Measurements from ENCODE around the gene ZNF683.

The ZNF683 gene

DNA sequence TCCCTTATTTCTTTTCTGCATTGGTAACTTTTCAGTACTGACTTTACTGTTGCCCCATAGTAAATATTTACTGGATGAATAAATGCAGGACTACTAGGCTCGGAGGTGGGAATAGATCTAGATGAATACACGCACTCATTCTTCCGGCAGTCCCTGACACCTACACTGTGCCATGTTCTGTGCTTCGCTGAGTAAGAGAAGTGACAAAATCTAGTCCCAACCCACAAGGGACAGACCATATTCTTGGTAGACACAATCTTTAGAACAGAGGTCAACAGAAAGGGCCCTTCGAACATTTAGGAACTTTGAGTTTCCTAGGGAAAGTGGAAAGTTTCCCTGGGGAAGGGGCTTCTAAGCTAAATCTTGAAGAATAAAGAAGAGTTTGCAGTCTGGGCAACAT, 58.0 kb downstream of the ZNF683 start:
- Histone ChIP-seq H2BK5ac (ENCODE audit: low read length) (no peak overlapping the region), H3K27me3 (ENCODE audit: insufficient read depth, low read length, poor library complexity) (no peaks in the 10 kb centered on the region), H3K36me3 (ENCODE audit: control insufficient read depth, insufficient read depth, low read length) (no peaks in the 10 kb centered on the region), H3K4me3 (ENCODE audit: low read length) (no peak overlapping the region), H4K5ac (ENCODE audit: low read length) (no peak overlapping the region), H3K4me2 (ENCODE audit: low read length) (no peak overlapping the region), H3K79me1 (ENCODE audit: low read length) (no peaks in the 10 kb centered on the region), H3K4me1 (ENCODE audit: control insufficient read depth, low read depth, low read length) (peaks cover 2% of the 10 kb centered on the region), H3K4ac (ENCODE audit: low read depth, low read length) (no peak overlapping the region), H4K8ac (ENCODE audit: low read depth, low read length) (no peak overlapping the region), H3K23ac (ENCODE audit: low read length) (no peak overlapping the region), H3K18ac (ENCODE audit: low read length) (no peak overlapping the region), H2AK5ac (ENCODE audit: low read length) (no peak overlapping the region), H3K9ac (ENCODE audit: low read length) (no peak overlapping the region), H3K27ac (ENCODE audit: low read depth, low read length) (no peak overlapping the region), H3K79me2 (ENCODE audit: control insufficient read depth, insufficient read depth, low read length) (no peaks in the 10 kb centered on the region), H2BK120ac (ENCODE audit: low read depth, low read length) (no peak overlapping the region), H2BK15ac (replicated peaks; ENCODE audit: low read depth) (no peak overlapping the region), H3K56ac (ENCODE audit: low read length) (no peak overlapping the region)
- WGBS (ENCODE audit: extremely low coverage, insufficient coverage, low lambda C conversion rate) = no CpG with 5 or more reads among the region's 5 CpGs
- no peak for DNase-seq
